GM18951 (cell line): Measurements from ENCODE around the gene ZNF407.

Experiments used
- POLR2A ChIP-seq: IDR thresholded peaks from 4 replicates; pipeline ENCODE4 v1.6.1; 2011; ENCODE audit warnings: mild to moderate bottlenecking; ENCODE audit not compliant: insufficient read length, insufficient read depth; ENCODE audit errors: extremely low read depth
- in situ Hi-C: fragments of 300-500 bp; cut with MboI; formaldehyde crosslinking; loops from one replicate; pipeline ENCODE4 v1.12.0; 2022; ENCODE audit warnings: low sequenced_read_pairs, mixed read lengths, inconsistent platforms; ENCODE audit not compliant: unreplicated experiment

ZNF407 gene

GRCh38 chr18:74901362-74902146 lies 303.9 kb downstream of the ZNF407 start:
- in situ Hi-C loops: no loop called here
- no peak for TF ChIP-seq POLR2A

- in situ Hi-C loops: no loop called here
- TF ChIP-seq POLR2A: no peak
Observed at GRCh38 chr18:74902147-74902455, 304.4 kb downstream of the ZNF407 start.

GRCh38 chr18:74905247-74905646 lies 307.6 kb downstream of the ZNF407 start:
- TF ChIP-seq POLR2A: no peak
- in situ Hi-C loops: no loop called here

GRCh38 chr18:74906184-74906583 lies 308.5 kb downstream of the ZNF407 start:
- TF ChIP-seq POLR2A: no peak
- in situ Hi-C loops: no loop called here

GRCh38 chr18:74914052-74914591 lies 316.5 kb downstream of the ZNF407 start:
- in situ Hi-C loops: no loop called here
- TF ChIP-seq POLR2A: no peak

- in situ Hi-C loops: no loop called here
- no peak for TF ChIP-seq POLR2A
Observed at GRCh38 chr18:74914648-74915047, 317.0 kb downstream of the ZNF407 start.

- in situ Hi-C loops: no loop called here
- TF ChIP-seq POLR2A: no peak
Observed at GRCh38 chr18:74916773-74917393, 319.2 kb downstream of the ZNF407 start.

GRCh38 chr18:74918276-74918790 lies 320.7 kb downstream of the ZNF407 start:
- in situ Hi-C loops: no loop called here
- TF ChIP-seq POLR2A: no peak

GRCh38 chr18:74921057-74921820 lies 323.6 kb downstream of the ZNF407 start:
- TF ChIP-seq POLR2A: no peak
- in situ Hi-C loops: no loop called here

GRCh38 chr18:74926051-74926450 lies 328.4 kb downstream of the ZNF407 start:
- no peak for TF ChIP-seq POLR2A
- in situ Hi-C loops: no loop called here

GRCh38 chr18:74928194-74928968 lies 330.7 kb downstream of the ZNF407 start:
- TF ChIP-seq POLR2A: no peak
- in situ Hi-C loops: no loop called here

- no peak for TF ChIP-seq POLR2A
- in situ Hi-C loops: no loop called here
Observed at GRCh38 chr18:74929110-74929509, 331.4 kb downstream of the ZNF407 start.
